Measurements from ENCODE around the gene NEDD9.

NEDD9 gene

DNA sequence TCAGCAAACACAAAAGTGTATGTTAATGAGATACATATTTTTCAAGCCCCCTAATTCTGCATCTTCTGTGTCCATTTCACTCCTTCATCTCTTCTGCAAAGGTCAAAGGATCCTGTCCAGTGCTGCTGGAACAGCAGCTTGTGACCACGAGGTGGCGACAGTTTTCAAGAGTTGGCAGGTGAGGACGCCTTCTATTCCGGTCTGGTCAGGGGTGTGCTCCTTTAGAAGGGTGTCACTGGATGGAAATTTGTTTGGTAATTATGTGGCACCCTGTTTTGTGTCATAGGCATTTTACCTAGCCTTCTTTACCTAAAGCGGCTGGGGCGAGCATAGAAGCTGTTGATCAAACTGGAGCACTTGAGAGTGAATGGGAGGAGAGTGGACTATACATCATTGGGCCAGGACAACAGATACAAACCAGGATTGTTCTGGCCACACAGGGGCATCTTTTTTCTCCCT is 88.0 kb downstream of the NEDD9 start:
- DNase-seq (ENCODE audit: low read depth, low spot score): peak; percentile 74

DNA sequence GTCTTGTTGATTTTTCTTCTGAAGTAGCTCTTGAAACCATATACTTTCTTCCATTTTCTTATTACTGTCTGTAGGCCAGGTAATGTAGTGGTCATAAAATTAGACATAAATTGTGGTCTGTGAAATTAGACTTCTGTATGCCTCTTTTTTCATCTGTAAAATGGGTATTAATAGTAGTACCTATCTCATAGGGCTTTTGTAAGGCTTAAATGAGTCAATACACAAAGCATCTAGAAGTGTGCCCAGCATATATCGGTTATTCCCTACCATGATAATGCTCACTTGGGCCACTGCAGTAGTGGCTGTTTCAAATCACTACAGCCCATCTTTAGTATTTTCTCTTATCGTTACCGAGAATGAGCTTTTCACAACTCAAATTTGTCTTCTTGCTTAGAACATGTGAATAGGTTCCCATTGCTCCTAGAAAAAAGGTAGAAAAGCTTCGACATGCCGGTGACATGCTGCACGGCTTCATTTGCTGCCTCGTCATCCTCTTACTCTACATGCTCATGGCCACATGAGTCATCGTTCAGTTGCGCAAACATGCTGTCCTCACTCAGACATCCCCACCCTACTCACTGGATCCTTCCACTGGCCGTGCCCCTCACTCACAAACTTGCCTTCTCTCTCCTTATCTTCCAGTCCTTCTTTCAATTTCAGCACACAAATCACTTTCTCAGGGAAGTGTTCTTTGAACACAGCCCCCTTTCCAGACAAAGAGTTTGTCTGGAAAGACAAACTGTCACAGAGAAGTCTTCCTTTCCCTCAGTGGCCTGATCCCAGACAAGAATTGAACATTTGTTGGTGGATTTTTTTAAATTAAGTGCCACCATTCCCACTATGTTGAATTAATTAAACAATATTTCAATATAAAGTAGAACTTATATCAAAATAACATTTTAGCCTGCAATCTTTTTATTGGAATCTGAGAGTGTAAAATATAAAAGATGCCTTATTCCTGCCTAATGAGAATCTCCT is 88.8 kb downstream of the NEDD9 start:
- peak; percentile 56 for DNase-seq (ENCODE audit: low read depth, low spot score)

DNA sequence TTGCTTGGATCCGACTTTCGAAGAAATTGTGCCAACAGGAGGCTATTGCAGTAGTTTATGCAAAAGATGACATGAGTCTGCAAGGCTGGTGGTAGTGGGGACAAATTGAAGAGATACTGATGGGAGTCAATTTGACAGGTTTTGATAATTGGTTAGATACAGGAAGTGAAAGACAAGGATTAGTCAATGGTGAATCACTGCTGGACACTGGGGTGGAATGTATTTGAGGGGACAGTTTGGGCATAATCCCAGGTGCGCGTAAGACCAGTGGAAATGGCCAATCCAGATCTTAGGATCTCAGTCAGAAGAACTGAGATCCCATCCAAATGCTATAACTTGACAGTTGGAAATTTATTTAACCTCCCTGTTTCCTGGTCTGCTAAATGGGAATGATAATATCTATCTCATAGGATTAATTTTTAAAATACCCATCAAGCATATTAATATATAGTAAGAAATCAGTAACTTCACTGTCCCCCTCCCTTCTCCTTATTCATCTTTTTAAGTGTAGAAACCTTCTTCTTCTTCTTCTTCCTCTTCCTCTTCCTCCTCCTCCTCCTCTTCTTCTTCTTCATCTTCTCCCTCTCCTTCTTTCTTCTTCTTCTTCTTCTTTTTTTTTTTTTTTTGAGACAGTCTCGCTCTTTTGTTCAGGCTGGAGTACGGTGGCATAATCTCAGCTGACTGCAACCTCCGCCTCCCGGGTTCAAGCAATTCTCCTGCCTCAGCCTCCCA is 90.0 kb downstream of the NEDD9 start:
- DNase-seq (ENCODE audit: low read depth, low spot score): no peak

DNA sequence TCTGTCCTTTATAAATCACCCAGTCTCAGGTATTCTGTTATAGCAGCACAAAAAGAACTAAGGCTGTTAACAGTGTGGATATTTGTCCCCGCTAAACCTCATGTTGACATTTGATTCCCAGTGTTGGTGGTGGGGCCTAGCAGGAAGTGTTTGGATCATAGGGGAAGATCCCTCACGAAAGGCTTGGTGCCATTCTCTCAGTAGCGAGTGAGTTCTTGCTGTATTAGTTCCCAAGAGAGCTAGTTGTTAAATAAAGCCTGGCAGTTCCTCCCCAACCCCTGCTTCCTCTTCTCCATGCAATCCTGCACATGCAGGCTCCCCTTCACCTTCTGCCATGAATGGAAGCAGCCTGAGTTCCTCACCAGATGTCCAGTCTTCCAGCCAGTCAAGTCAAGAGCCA is 91.2 kb downstream of the NEDD9 start:
- no peak for DNase-seq (ENCODE audit: low read depth, low spot score)

DNA sequence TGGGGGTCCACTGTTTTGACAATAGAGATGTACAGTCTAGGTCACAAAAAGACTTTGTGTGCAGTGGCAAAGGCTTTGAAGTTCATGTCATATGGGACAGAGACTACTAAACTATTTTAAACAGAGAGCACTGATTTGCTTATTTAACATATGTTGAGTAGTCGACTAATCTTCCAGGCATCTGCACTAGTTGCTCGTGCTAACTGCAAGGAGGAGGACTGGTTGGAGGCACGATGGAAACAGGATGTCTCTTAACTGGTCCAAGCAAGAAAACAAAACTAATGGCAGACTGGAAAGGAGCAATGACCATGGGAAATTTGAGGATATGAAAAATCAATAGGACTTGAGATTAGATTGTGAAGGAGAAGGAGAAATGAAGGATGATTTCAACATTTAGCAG is 92.4 kb downstream of the NEDD9 start:
- no peak for DNase-seq (ENCODE audit: low read depth, low spot score)

DNA sequence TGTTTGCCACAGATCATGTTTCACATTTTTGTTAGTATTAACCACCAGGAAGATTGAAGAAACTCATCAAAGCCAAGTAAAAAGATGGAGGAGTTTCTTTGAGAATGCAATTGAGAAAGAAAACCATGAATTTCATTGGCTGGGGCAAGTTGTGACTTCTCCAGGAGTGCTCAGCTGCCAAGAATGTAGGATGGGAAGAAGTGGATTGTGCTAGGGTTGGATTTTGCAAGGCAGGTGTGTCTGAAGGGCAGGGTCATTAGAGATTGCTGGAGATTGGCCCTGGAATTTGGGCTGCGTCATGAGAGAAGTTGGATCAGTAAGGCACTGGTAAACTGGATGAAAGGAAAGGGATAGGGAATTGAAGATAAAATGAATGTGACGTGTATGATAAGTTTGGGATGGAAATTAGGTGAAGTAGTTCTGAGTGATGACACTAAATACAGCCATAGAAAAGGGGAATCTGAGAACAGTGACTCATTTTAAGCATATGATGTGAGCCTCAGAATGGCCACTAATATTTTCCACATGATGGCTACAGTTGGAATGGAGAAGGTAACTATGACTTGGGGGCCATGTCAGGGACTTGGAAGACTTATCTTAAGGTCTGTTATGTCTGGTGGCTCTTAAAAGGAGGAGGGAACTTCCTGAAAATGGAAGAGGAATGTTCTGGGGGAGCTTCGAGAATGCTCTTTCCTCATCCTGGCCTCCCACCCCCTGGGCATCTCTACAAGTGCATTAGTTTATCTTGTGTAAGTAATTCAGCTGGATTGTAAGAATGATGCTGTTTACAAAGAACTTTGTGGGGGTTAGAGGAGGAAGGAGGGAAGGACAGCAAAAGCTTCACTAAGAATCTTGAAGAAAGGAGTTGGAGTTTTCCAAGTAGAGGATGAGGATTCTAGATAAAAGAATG is 93.2 kb downstream of the NEDD9 start:
- no peak for DNase-seq (ENCODE audit: low read depth, low spot score)

DNA sequence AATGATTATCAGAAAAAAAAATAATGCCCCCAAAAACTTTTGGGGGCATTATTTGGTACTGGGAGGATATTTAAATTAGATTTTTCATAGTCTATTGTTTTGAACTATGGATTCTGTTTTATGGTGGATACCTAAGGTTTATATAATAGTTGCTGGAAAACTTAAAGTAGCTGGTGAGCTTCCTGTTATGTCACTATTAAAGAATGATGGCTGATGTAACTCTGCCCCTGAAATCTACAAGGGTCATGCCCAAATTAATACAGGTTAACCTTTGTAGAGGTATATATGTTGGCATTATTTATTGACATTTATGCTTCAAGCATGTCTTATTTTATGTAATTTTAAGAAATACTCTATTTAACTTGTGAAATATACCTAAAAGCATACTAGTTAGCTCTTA is 95.7 kb downstream of the NEDD9 start:
- no peak for DNase-seq (ENCODE audit: low read depth, low spot score)
